ENCODE measurements around the gene SERINC1.

DNA sequence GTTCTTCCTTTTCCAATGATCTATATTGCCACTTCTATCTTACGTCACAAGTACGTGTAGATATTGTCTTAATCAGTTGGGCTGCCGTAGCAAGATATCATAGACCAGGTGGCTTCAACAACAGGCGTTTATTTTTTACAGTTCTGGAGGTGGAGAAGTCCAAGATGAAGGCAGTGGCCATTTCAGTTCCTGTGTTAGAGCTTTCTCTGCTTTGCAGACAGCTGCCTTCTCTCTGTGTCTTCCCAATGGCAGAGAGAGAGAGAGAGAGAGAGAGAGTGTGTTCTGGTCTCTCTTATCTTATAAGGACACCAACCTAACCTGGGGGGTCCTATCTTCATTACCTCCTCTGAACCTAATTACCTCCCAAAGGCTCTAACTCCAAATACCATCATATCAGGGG lies 63.9 kb downstream of the SERINC1 start:
- TF ChIP-seq EZH2 (IDR thresholded peaks at IDR 0.05; ENCODE audit: borderline replicate concordance, low read depth, low read length, poor library complexity, severe bottlenecking) (no peak), CTCF (conservative IDR thresholded peaks at IDR 0.05; ENCODE audit: low read depth, low read length) (no peak)
